Stimulated activated CD4-positive, alpha-beta T cell treated with anti-CD3 and anti-CD28 coated beads, TNF-alpha, amount 100 ng/mL, for 48 hours (primary cell): ENCODE results near the gene FRZB.

Experiments used
- DNase-seq, 3 donors: peaks; one replicate each; pipeline ENCODE4 v3.0.0-alpha.2; 2020; ENCODE audit warnings: low read depth in 3 of 3

Gene FRZB

GRCh38 chr2:182834293-182834692 lies 32.1 kb downstream of the FRZB start:
- no peak for DNase-seq

- no peak for DNase-seq
Measured at GRCh38 chr2:182833084-182833854, 33.2 kb downstream of the FRZB start.

GRCh38 chr2:182831921-182832320 lies 34.5 kb downstream of the FRZB start:
- no peak for DNase-seq

DNA sequence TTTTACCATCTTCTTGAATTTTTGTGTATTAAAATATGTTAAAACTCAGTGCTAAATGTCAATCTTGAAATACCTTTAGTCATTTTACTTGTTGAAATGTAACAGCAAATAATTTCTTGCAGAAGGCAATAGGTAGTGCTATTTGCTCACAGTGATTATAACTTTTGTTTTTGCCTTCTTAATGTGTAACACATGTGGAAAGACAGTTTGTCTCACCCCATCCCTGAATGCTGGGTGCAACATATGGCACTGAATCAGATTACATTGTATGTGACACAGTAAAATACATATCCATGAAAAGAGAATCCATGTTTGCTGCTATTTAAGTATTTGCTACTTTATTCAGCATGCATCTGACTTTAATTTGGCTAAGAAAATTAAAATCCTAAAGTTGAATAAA lies 35.3 kb downstream of the FRZB start:
- DNase-seq, result no peak

DNA sequence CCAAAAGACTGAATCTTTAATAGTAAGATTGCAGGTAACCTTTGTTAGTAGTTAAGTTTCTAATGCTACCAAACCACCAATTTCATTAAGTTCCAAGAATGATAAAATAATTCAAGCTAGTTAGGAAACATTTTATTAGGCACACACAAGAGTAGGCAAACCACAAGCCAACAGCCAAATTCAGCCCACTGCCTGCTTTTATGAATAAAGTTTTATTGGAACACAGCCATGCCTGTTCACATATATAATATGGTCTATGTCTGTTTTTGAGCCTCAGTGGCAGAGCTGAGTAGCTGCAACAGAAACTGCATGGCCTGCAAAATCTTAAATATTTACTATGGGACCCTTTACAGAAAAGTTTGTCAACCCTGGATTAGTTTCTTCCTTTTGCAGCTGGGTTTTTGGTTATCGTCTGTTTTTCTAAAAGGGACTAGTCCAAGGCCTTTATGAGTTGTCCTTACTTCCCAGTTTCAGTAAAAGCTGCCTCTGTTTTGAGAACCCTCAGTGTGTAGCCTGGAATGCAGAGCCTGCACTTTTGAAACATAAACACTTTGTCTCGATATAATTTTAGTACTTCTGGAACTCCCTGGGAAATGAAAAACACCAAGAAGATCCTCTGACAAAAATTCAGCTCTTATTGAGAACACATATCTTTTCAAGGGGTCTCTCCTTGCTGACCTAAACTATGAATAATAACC lies 39.1 kb downstream of the FRZB start:
- DNase-seq, result no peak

- DNase-seq, result no peak
Measured at GRCh38 chr2:182826496-182826895, 39.9 kb downstream of the FRZB start.

DNA sequence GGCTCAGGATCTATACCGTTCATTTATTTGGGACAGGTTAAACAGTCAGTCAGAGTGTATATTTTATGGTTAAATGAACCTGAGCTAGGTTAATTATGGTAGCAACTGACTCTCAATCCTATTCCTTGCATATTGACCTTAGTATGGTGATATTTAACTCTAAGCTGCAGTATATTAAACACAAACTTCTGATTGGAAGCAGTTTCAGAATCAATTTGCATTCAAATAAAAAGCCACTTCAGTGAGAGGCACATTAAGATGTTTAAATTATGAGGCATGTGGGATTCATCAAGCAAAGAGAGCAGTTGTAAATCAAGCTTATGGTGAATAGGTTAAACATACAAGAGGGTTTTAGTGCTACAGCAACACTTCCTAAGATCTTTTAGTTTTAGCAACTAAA lies 40.4 kb downstream of the FRZB start:
- DNase-seq, result no peak

DNA sequence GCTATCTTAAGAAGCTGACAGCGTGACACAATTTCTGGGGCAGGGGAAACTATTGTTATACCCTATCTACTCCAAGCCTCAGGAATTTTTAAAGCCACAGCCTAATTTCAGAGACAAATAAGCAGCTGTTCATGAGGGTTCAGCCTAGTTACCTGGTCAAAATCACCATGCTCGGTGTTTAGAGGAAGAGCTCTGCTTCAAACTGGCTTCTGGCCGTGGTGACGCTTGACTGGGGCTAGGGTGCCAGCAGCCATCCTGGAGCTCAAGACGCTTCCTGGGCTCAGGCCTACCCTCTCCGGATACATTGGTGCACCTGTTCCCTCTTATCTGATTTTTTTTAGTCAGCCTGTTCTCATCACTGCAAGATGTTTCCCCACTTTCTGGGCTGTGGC lies 41.7 kb downstream of the FRZB start:
- no peak for DNase-seq

DNA sequence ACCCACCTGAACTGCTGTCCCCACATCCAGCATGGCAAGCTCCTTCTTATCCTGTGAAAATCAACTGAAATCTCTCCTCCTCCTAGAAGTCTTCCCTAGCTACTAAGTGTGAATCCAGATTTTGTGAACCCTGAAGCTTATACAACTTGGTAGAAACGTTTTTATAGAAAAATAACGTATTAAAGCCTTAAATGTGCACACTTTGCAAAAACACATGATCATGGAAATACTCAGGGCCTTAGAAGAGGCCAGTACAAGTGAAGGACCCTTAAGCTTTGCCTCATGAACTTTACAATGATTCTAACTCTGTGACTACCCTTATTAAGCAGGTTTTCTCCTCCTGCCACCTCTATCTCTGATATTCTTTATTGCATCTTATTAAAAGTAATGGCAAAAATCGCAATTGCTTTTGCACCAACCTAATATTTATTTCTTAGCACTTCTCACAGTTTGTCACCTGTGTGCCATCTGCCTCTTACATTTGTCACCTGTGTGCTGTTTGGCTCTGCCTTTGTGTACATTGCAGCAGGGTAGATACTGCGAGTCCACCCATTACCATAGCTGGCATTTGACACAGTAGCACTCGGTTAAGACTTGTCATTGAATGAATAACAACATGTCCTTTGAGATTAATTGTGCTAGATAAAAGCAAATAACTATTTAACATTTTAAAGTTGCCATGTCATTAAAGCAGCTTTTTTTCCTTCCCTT lies 42.2 kb downstream of the FRZB start:
- DNase-seq, result no peak

DNA sequence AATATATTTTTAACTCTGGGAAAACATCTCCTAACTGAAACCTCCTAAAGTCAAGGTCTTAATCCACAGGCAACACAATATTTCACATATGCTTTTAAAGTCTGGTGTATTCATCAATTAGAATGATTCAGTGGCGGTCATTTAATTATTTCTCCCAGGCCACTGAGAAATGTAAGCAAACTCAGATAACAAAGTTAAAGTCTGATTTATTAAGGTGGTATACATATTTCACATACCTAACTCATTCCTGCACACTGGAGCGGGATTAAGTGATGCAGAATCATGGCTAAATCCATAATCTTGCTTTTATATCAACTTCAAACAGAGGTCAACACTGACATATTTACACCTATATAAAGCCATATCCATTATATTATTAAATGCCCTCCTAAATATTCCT lies 43.7 kb downstream of the FRZB start:
- no peak for DNase-seq

- no peak for DNase-seq
Measured at GRCh38 chr2:182821182-182821581, 45.3 kb downstream of the FRZB start.

GRCh38 chr2:182819412-182819811 lies 47.0 kb downstream of the FRZB start:
- no peak for DNase-seq

DNA sequence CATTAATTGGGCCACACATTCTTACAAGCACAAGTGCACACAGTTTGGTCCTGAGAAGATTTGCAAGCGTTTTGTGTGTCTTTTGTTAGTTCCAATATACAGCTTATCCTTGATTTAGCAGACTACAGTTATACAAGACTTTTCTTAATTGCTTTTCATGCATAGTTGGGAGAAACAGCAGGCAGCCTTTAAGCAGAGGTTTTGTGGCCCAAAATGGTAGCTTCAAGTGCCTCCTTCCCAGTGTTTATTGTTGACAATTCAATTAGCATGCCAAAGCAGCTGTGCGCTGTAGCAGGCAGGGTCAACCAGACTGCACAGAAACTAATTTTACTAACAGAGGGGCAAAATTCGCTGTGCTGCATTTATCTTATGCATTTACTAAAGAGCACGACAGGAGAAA lies 47.5 kb downstream of the FRZB start:
- DNase-seq, result no peak

DNA sequence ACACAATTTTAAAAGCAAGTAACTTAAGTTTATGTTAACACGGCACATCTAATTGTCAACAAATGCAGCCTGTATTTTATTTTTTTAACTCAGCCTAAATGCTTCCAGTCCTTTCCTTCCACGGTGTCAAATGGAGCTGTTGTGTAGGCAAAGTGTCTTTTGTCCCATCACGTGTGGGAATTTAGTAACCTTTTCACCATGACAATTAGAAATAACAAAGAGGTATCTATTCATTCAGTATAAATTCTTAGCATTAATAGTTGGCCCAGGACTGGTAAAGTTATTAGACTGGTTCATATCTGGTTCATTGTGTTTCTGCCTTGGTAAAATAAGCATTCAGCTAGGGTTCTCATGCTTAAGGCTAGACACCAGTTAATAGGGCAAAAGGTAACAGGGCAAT lies 47.9 kb downstream of the FRZB start:
- DNase-seq, result no peak

DNA sequence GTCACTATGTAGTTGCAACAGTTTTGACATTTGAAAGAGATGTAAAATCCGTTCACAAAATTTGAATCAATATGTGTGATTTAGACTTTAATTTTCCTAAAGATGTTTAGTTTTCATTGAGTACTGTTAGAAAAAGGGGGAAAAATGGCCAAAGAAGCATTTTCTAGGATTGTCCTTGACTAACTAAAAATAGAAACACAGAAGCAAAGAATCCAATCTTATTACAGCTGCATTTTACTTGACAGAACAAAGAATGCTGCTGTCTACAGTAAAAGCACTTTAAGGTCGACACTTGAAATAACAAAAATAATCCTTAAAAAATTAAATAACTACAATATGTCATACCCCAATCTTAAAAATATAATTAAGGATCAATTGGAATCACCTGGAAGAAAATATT lies 48.9 kb downstream of the FRZB start:
- no peak for DNase-seq

DNA sequence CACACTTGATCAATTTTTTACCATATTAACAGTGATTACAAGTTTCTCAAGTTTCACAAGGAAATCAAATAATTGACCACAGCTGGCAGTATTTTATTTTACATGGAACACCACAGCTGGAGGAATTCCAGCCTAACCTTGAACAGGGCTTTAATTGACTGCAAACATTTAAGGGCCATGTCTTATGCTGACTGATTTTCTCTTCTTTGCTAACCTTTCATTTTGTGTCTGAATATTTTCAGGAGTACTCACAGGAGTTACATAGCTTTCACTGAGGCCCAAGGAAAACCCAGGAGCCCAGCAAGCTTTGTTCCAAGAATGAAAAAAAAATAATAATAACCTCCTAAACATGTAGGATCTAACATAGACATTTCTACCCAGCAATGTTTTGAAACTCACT lies 49.6 kb downstream of the FRZB start:
- no peak for DNase-seq

DNA sequence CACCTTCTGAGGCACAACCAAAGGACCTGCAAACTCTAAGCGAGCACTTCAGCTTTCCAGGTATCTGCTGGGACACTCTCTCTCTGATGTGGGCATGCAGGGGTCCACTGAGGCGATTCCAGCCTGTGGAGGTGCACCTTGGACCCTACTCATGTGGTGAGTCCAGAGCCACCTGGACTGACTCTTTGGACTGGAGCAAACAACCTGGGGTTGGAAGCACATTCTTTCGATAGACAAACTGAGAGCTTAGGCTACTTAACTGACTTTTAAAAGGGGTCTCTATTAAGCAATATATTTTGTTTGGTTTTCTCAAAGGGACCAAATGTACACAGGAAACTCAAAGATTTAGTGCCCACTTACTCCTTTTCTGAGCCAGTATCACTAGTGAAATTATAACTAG lies 51.6 kb downstream of the FRZB start:
- no peak for DNase-seq

DNA sequence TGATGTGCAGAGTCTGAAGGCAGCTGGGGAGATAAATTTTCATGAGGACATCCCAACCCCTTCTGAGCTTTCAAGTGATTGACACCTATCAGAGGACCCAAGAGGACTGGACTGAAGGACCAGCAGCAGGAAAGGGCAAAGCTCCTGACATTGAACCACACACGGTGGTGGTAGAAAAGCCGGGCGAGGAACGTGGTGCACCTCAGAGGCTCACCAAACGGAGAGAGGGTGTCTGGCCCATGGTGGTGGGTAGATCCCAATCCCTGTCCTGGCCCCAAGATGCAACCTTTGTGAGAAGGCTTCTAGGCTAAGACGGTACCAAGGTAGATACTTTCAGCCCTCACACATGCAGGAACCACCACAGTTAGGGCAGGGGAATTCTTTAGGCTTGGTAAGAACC lies 52.1 kb downstream of the FRZB start:
- DNase-seq, result no peak

- no peak for DNase-seq
Measured at GRCh38 chr2:182810087-182810486, 56.4 kb downstream of the FRZB start.

- no peak for DNase-seq
Measured at GRCh38 chr2:182807319-182807718, 59.1 kb downstream of the FRZB start.

- no peak for DNase-seq
Measured at GRCh38 chr2:182804128-182804527, 62.3 kb downstream of the FRZB start.

GRCh38 chr2:182798736-182799135 lies 67.7 kb downstream of the FRZB start:
- no peak for DNase-seq

DNA sequence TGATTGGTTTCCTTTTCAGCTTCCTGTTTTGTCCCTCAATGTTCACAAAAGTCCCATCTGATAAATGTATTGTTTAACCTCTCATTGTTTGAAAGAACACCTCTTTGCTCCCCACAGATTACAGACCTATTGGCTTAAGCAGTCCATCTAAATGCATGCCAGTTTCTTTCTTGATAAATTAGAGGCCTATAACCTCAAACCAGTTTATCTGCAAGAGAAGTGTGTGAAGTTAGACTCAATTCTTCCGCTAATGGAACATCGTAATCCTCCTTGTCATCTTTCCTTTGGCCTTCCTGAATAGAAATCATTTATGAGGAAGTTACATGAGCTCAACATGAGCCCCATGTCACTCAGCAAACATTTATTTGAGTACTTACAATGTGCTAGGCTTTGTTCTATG lies 74.0 kb downstream of the FRZB start:
- no peak for DNase-seq
